NCI-H1048 (cell line): Measurements from ENCODE around the gene C3orf49.

Source experiments
- DNase-seq: peaks from one replicate; lab custom pipeline; 2025; lab: John Stamatoyannopoulos, UW

The C3orf49 gene

GRCh38 chr3:63851287-63851686, 32.2 kb downstream of the C3orf49 start:
- no peak for DNase-seq

- DNase-seq = no peak
Observed at GRCh38 chr3:63853106-63853505, 34.0 kb downstream of the C3orf49 start.

- no peak for DNase-seq
Observed at GRCh38 chr3:63855333-63855940, 36.3 kb downstream of the C3orf49 start.

GRCh38 chr3:63857311-63857710, 38.2 kb downstream of the C3orf49 start:
- DNase-seq = no peak

DNA sequence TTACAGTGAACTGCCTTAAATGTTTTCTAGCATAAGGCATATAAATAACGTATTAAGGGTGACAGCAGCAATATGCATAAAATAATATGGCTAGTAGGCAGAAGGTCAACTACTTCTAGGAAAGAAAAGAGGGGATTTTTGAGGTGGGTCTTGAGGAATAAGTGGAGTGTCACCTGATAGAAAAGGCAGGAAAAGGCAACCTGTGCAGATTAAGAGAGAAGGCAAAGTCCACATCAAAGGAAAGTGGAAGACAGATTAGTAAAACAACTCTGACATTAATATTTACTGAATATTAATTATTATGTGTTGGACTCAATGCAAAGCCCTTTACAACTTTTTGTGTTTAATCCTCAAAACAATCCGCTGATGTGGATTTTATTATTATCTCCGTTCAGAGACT, 41.7 kb downstream of the C3orf49 start:
- DNase-seq = no peak

GRCh38 chr3:63861306-63861705, 42.2 kb downstream of the C3orf49 start:
- no peak for DNase-seq

- DNase-seq = no peak
Observed at GRCh38 chr3:63862804-63863149, 43.7 kb downstream of the C3orf49 start.

- peak; percentile 23 for DNase-seq
Observed at GRCh38 chr3:63863150-63864007, 44.3 kb downstream of the C3orf49 start, which contains the start of the genes ATXN7 and THOC7. ATXN7 (plus strand) TSS chr3:63863867; CDS start chr3:63912599, 48,732 bp downstream. THOC7 (minus strand) TSS chr3:63863805; CDS start chr3:63863790, 15 bp downstream.

GRCh38 chr3:63864008-63864964, 45.2 kb downstream of the C3orf49 start:
- DNase-seq = no peak

- DNase-seq = no peak
Observed at GRCh38 chr3:63864965-63865327, 45.8 kb downstream of the C3orf49 start.

GRCh38 chr3:63867225-63867624, 48.1 kb downstream of the C3orf49 start:
- DNase-seq = no peak

DNA sequence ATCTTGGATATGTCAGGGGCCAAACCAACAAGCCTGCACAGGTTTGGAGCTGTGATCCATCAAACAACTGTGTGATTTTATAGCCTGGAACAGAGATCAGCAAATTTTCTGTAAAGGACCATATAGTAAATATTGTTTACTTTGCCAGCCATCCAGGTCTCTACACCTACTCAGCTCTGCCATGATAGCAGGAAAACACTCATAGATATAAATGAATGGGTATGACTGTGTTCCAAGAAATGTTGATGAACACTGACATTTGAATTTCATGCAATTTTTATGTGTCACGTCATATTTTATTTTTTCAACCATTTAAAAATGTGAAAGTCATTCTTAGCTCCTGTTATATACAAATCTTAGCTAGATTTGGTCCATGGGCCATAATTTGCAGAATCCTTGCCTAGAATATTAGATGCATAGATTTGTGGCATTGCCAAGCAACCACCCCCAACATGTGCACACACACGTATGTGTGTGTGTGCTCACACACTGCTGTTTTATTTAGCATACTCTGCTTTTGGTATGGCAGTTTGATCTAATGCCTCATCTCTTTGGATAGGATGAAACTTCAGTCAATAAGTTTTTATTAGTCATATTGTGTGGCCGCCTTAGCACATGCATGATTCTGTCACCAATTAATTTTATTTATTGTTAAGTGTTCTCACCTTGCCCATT, 51.0 kb downstream of the C3orf49 start:
- DNase-seq = no peak

GRCh38 chr3:63870615-63871005, 51.5 kb downstream of the C3orf49 start:
- DNase-seq = no peak

GRCh38 chr3:63872135-63872924, 53.2 kb downstream of the C3orf49 start:
- no peak for DNase-seq

- DNase-seq = no peak
Observed at GRCh38 chr3:63874769-63875168, 55.7 kb downstream of the C3orf49 start.

DNA sequence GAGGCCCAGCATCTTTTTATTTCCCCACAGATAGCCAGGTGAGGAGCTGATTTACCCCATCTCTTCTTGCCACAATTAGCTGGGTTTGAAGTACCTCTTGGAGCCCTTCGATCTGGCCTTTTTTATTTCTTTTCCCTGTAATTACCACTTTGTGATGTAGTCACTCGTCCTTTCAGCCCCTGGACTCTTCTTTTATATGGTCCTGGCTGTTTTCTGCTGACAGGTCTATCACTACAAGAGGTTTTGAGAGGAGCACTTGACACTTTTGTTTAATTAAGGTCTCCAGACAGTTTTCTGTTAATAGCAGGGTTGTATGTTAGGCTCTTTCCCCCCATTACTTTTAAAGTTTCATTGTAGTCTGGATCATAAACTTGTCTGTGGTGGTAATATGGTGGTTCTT, 56.4 kb downstream of the C3orf49 start:
- DNase-seq = no peak

DNA sequence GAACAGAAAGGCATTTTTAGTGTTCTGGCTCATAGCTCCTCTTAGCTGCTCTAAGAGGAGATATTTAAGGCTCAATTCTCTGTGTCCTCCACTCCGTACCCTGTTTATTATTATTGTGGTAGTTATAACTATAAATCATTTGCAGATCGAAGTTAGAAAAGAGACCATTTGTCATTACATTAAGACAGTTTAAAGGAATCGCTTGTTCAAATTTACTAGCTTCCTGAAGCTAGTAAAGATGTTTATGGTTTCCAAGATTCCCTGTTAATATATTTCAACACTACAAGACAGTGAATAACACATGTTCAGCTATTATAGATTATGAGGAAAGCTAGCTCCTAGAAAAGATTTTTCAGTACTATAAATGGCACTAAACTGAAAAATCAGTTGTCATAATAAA, 57.2 kb downstream of the C3orf49 start:
- no peak for DNase-seq

- no peak for DNase-seq
Observed at GRCh38 chr3:63877737-63878393, 58.8 kb downstream of the C3orf49 start.

DNA sequence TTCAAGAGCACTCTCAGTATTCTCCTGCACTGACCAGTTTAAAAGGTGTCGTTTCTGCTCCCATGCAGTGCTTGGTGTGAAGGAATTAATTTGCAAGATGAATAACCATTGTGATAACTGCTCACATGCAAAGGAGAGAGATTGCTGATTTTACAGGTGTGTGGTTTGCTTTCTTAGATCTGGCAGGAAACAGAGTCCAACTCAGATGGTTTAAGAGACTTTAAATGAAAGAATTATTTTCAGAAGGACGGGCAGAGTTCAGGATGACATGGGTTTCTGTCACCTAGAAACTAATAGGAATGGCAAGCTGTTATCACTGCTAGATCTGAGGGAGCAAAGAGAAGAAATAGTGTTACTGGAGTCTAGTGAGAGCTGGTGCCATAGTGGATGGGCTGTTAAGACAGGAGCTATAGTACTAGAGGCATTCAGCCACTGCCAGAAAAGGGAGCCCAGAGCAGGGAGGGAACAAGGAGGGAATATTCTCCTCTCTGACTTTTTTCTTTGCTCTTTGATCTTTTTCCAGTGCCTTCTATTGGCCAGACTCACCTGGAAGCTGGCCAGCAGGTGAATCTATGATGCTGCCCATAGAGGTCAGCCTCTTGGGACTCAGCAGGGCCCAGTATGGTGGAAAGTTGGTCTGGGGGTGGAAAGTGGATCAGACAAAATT, 59.4 kb downstream of the C3orf49 start:
- DNase-seq = no peak

DNA sequence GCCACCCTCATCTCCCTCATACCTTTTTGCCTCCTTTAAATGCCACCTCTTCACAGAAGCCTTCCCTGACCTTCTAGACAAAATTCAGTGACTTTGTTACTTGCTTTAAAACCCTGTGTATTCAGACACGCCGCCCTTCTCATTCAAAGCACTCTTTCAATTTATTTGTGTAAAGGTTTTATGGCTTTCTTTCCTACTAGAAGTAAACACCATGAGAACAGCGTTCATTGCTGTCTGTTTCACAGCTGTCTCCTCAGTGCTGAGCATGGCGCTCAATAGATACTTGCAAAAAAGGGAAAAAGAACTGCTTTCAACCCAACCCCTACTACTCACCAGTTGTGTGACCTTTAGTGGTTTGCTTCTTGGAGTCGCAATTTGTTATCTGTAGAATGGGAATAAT, 61.6 kb downstream of the C3orf49 start:
- no peak for DNase-seq
